Bronchial epithelial cell (primary cell): ENCODE results near the gene TMEM165. TPM values are rescaled to one million over a fixed set of nuclear protein-coding genes. Genes with fewer than 3 reads are reported as not detected.

ENCODE experiments used
- DNase-seq: peaks from one replicate; pipeline ENCODE4 v3.0.0-alpha.2; 2010; ENCODE audit warnings: low read depth
- FAIRE-seq: peaks from 2 replicates; lab custom pipeline; 2011; peaks lifted over from hg19 to GRCh38; lab: Jason Lieb, UNC
- H3K27me3 ChIP-seq: 2 replicates; pipeline ENCODE4 v1.5.1; 2011; ENCODE audit warnings: low read length; ENCODE audit not compliant: control insufficient read depth, insufficient read depth
- H3K36me3 ChIP-seq: 2 replicates; pipeline ENCODE4 v1.5.1; 2011; ENCODE audit warnings: low read length; ENCODE audit not compliant: control insufficient read depth, insufficient read depth
- H3K4me3 ChIP-seq: 2 replicates; pipeline ENCODE4 v1.5.1; 2011; ENCODE audit warnings: mild to moderate bottlenecking, low read depth, low read length, control low read depth
- CTCF ChIP-seq: IDR thresholded peaks from 2 replicates; pipeline ENCODE4 v1.5.1; 2011; ENCODE audit warnings: mild to moderate bottlenecking, moderate library complexity, low read length, control low read depth, inconsistent platforms; ENCODE audit not compliant: insufficient read depth, severe bottlenecking
- total RNA-seq: library from RNA; depleted of rRNA; stranded (reverse); fragments of >200 nt; gene quantifications from 2 replicates; pipeline ENCODE4 v1.2.1, GENCODE V29; 2014

The TMEM165 gene
- total RNA-seq, 1 donor from 2014 or later, result 75.8 TPM

GRCh38 chr4:55410431-55410830, 14.7 kb downstream of the TMEM165 start:
- FAIRE-seq, result no peak
- H3K27me3 ChIP-seq, result no peaks in the 10 kb centered on the region
- peaks cover 17% of the 10 kb centered on the region for H3K36me3 ChIP-seq
- no peak for TF ChIP-seq CTCF
- H3K4me3 ChIP-seq, result no peak overlapping the region
- DNase-seq, result no peak

GRCh38 chr4:55411621-55412020, 15.9 kb downstream of the TMEM165 start:
- H3K36me3 ChIP-seq, result peaks cover 17% of the 10 kb centered on the region
- H3K27me3 ChIP-seq, result no peaks in the 10 kb centered on the region
- no peak for DNase-seq
- TF ChIP-seq CTCF, result no peak
- no peak overlapping the region for H3K4me3 ChIP-seq
- FAIRE-seq, result no peak

- FAIRE-seq, result no peak
- no peak for TF ChIP-seq CTCF
- H3K36me3 ChIP-seq, result peaks cover 24% of the 10 kb centered on the region
- H3K27me3 ChIP-seq, result no peaks in the 10 kb centered on the region
- H3K4me3 ChIP-seq, result no peak overlapping the region
- DNase-seq, result no peak
These were observed 20.4 kb downstream of the TMEM165 start for GRCh38 chr4:55416176-55416575.

GRCh38 chr4:55424791-55425190, 29.0 kb downstream of the TMEM165 start:
- peaks cover 16% of the 10 kb centered on the region for H3K36me3 ChIP-seq

GRCh38 chr4:55431710-55432336, 36.1 kb downstream of the TMEM165 start:
- DNase-seq (no peak), FAIRE-seq (no peak)
- no peak for TF ChIP-seq CTCF
- Histone ChIP-seq H3K4me3 (no peak overlapping the region), H3K36me3 (peaks cover 5% of the 10 kb centered on the region), H3K27me3 (no peaks in the 10 kb centered on the region)

More at GRCh38 chr4:55424791-55425190, 29.0 kb downstream of the TMEM165 start:
- Histone ChIP-seq H3K27me3 (no peaks in the 10 kb centered on the region), H3K4me3 (no peak overlapping the region)
- FAIRE-seq (no peak), DNase-seq (no peak)
- no peak for TF ChIP-seq CTCF

GRCh38 chr4:55435141-55435841, 39.5 kb downstream of the TMEM165 start:
- no peak for FAIRE-seq
- Histone ChIP-seq H3K36me3 (peaks cover 7% of the 10 kb centered on the region), H3K27me3 (no peaks in the 10 kb centered on the region), H3K4me3 (no peak overlapping the region)
- DNase-seq, result peak; percentile 28
- peak; percentile 38 for TF ChIP-seq CTCF
